AG09309 (cell line): Measurements from ENCODE around the gene CACNA1I.

ENCODE experiments used
- DNase-seq: peaks from one replicate; pipeline ENCODE4 v3.0.0-alpha.2; 2010; ENCODE audit warnings: low read depth
- H3K4me3 ChIP-seq: 2 replicates; pipeline ENCODE4 v1.5.1; 2011; ENCODE audit warnings: mild to moderate bottlenecking, low read depth, low read length, moderate library complexity; ENCODE audit not compliant: control insufficient read depth
- TF ChIP-seq, protein P1 (sequence below): IDR thresholded peaks from 2 replicates; pipeline ENCODE4 v1.5.1; 2011; ENCODE audit warnings: mild to moderate bottlenecking, low read depth, low read length, inconsistent platforms; ENCODE audit not compliant: insufficient read depth, control insufficient read depth; ENCODE audit errors: missing control alignments

The CACNA1I gene

DNA sequence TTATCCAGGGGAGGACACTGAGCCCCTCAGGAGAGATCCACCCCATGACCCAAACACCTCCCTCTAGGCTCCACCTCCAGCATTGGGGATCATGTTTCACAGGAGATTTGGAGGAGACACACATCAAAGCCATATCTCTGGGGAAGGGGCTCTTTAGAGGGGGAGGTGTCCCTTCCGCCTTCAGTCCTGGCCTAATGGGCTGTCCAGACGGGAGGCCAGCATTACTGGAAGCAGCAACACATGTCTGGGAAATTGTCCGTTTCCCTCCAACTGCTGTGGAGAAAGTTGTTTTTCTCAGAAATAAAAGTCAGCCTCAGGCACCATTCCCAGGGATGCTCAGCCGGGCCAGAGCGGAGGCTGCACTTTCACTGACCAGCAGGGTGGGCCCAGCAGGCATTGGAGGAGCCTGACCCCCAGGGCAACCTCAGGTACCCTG is 9.5 kb downstream of the CACNA1I start:
- TF ChIP-seq, protein P1, sequence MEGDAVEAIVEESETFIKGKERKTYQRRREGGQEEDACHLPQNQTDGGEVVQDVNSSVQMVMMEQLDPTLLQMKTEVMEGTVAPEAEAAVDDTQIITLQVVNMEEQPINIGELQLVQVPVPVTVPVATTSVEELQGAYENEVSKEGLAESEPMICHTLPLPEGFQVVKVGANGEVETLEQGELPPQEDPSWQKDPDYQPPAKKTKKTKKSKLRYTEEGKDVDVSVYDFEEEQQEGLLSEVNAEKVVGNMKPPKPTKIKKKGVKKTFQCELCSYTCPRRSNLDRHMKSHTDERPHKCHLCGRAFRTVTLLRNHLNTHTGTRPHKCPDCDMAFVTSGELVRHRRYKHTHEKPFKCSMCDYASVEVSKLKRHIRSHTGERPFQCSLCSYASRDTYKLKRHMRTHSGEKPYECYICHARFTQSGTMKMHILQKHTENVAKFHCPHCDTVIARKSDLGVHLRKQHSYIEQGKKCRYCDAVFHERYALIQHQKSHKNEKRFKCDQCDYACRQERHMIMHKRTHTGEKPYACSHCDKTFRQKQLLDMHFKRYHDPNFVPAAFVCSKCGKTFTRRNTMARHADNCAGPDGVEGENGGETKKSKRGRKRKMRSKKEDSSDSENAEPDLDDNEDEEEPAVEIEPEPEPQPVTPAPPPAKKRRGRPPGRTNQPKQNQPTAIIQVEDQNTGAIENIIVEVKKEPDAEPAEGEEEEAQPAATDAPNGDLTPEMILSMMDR: no peak
- no peak for DNase-seq
- no peak overlapping the region for H3K4me3 ChIP-seq

GRCh38 chr22:39580795-39581194 is 10.2 kb downstream of the CACNA1I start:
- TF ChIP-seq, protein P1: no peak

GRCh38 chr22:39581303-39581702 is 10.8 kb downstream of the CACNA1I start:
- TF ChIP-seq, protein P1: no peak
- H3K4me3 ChIP-seq: no peak overlapping the region
- DNase-seq: no peak

More at GRCh38 chr22:39580795-39581194, 10.2 kb downstream of the CACNA1I start:
- no peak overlapping the region for H3K4me3 ChIP-seq
- no peak for DNase-seq

DNA sequence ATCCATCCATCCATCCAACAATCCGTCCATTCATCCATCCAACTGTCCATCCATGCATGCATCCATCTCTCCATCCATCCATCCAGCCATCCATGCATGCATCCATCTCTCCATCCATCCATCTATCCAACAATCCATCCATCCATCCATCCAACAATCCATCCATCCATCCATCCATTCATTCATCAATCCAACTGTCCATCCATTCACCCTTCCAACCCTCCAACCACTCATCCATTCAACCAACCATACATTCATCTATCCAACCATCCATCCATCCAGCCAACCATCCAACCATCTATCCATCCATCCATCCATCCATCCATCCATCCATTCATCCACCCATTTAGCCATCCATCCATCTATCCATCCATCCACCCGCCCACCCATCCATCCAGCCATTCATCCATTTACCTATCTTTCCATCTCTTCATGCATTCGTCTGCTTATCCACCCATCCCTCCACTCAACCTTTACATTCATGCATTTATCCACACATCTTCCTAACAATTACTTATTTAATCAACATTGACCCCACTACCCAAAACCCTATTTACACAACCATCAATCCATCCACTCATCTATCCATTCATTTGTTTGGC is 12.6 kb downstream of the CACNA1I start:
- DNase-seq: no peak
- TF ChIP-seq, protein P1: no peak
- no peak overlapping the region for H3K4me3 ChIP-seq

DNA sequence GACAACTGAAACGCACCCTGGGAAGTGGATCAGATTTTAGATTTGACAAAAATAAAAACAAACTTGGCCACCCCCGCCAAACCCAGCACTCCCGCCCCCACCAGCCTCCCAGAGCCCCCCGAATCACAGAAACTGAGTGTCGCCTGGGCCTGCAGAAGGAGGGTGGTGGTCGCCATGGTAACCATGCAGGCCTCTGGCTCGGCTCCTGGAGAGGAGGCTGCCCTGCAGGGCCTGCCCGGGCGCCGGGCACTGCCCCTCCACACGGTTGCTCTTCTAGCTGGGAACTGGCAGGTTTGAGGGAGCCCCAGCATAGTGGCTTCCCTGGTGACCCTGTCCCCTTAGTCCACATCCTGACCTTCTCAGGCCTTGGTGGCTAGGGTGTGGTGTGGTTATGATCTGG is 19.3 kb downstream of the CACNA1I start:
- DNase-seq: no peak
- no peak overlapping the region for H3K4me3 ChIP-seq
- TF ChIP-seq, protein P1: no peak

DNA sequence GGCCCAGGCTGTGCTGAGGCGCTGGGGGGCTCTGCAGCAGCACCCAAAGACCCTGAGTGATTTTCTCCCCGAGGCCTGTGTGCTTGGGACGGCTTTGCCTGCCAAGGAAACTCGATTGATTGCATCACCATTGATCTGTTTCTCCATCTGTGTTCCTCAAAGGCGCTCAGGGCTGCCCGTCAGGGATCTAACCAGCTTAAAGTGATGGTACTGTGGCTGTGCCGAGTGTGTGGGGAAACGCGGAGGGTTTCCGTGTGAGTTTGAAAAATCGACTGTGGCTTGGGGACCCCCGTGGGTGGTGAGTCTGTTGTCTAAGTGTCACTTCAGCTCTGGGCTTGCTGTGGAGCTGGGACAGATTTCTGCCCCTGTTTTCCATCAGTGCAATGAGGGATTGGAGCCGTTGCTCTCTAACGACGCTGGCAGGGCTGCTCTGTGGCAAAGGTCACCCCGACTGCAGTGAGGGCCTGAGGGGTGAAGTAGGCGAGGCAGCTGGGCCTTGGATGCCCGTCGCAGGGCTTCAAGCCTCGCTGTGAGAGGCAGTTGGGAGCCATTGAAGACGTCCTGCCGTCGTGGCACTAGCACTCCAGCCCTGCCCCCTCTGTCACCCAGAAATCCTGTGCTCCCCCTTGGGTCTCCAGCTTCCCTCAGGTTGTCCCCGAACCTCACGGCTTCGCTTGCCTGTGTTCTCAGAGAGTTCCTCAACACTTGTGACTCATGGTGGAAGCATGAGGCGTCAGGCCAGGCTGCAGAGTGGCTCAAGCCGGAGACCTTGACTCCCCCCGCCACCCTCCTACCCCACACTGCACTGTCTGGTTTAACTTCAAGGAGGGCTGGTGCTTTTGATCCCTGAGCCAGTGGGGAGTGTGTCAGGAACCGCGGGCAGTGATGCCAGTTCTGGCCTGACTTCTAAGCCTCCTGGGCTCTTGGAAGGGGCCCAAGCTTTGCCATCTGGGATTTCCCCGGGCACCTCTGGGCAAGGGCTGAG is 21.8 kb downstream of the CACNA1I start:
- peak; percentile 20 for DNase-seq
- H3K4me3 ChIP-seq: no peak overlapping the region
- TF ChIP-seq, protein P1: no peak
